ENCODE data around the gene IL27RA.
A peak's percentile ranks its signal among the peaks of the same experiment; 100 is the strongest.

Gene IL27RA

GRCh38 chr19:13997631-13997962 lies 34.0 kb upstream of the IL27RA start:
- Histone ChIP-seq H3K18ac (ENCODE audit: low read length) (no peak overlapping the region), H3K4me3 (ENCODE audit: low read depth, low read length) (no peak overlapping the region), H3K27me3 (ENCODE audit: insufficient read depth, low read length) (no peaks in the 10 kb centered on the region), H3K79me1 (ENCODE audit: low read length) (no peaks in the 10 kb centered on the region), H4K91ac (ENCODE audit: low read depth, low read length) (no peak overlapping the region), H3K4ac (ENCODE audit: low read depth, low read length) (no peak overlapping the region), H3K79me2 (ENCODE audit: control insufficient read depth, insufficient read depth, low read length, poor library complexity) (no peaks in the 10 kb centered on the region), H3K4me2 (ENCODE audit: low read length) (no peak overlapping the region), H2BK12ac (ENCODE audit: low read length) (no peak overlapping the region), H2BK120ac (ENCODE audit: insufficient read depth, low read length, poor library complexity) (no peak overlapping the region), H3K4me1 (ENCODE audit: control insufficient read depth in 1 of 2, insufficient read depth in 2 of 2, low read length in 2 of 2) (peaks cover 4 to 11% of the 10 kb centered on the region in 2 experiments), H3K9me3 (ENCODE audit: insufficient read depth, low read depth, low read length) (peaks cover 2% of the 10 kb centered on the region), H3K9ac (ENCODE audit: low read length) (no peak overlapping the region), H3K23ac (ENCODE audit: low read length) (no peak overlapping the region), H4K8ac (ENCODE audit: low read depth, low read length) (no peak overlapping the region), H2AK5ac (ENCODE audit: low read length) (no peak overlapping the region), H2BK5ac (ENCODE audit: low read depth, low read length, poor library complexity) (no peak overlapping the region), H3K36me3 (ENCODE audit: control insufficient read depth in 1 of 2, insufficient read depth in 2 of 2, low read length in 2 of 2) (peaks cover 8 to 15% of the 10 kb centered on the region in 2 experiments), H2AFZ (ENCODE audit: insufficient read depth, low read length, poor library complexity) (no peak overlapping the region), H4K12ac (ENCODE audit: low read depth, low read length) (no peak overlapping the region), H3K27ac (ENCODE audit: low read depth, low read length) (no peak overlapping the region), H3K14ac (ENCODE audit: low read length) (no peak overlapping the region)
- no CpG with 5 or more reads among the region's 6 CpGs for WGBS (ENCODE audit: extremely low coverage, insufficient coverage, insufficient read length)
- no peak for DNase-seq

DNA sequence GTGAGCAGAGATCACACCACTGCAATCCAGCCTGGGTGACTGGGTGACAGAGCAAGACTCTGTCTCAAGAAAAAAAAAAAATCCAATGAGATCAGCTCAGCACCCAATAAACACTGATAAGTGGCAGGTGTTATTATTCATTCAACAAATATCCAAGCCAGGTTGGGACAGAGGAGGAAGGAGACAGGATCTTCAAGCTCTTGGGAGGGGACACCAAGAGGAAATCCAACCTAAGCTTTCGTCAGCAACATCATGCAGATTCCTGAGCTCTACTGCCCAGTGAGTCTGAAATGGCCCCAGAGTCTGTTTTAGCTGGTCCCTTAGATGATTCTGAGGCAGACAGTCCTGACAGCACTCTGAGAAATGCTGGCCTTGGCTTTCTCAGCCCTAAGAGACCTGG lies 33.1 kb upstream of the IL27RA start:
- H4K91ac ChIP-seq (ENCODE audit: low read depth, low read length), result no peak overlapping the region
- peaks cover 4 to 11% of the 10 kb centered on the region in 2 experiments for H3K4me1 ChIP-seq (ENCODE audit: control insufficient read depth in 1 of 2, insufficient read depth in 2 of 2, low read length in 2 of 2)
- H3K27ac ChIP-seq (ENCODE audit: low read depth, low read length), result no peak overlapping the region
- peaks cover 4 to 10% of the 10 kb centered on the region in 2 experiments for H3K36me3 ChIP-seq (ENCODE audit: control insufficient read depth in 1 of 2, insufficient read depth in 2 of 2, low read length in 2 of 2)
- H2AFZ ChIP-seq (ENCODE audit: insufficient read depth, low read length, poor library complexity), result no peak overlapping the region
- no peak overlapping the region for H2BK12ac ChIP-seq (ENCODE audit: low read length)
- no peak overlapping the region for H2BK5ac ChIP-seq (ENCODE audit: low read depth, low read length, poor library complexity)
- H3K79me1 ChIP-seq (ENCODE audit: low read length), result no peaks in the 10 kb centered on the region
- no peak overlapping the region for H3K4ac ChIP-seq (ENCODE audit: low read depth, low read length)
- H2BK120ac ChIP-seq (ENCODE audit: insufficient read depth, low read length, poor library complexity), result no peak overlapping the region
- H3K9ac ChIP-seq (ENCODE audit: low read length), result no peak overlapping the region
- H4K12ac ChIP-seq (ENCODE audit: low read depth, low read length), result no peak overlapping the region
- DNase-seq, result peak; percentile 71 to 87
- H3K4me2 ChIP-seq (ENCODE audit: low read length), result no peak overlapping the region
- H3K79me2 ChIP-seq (ENCODE audit: control insufficient read depth, insufficient read depth, low read length, poor library complexity), result no peaks in the 10 kb centered on the region
- no peaks in the 10 kb centered on the region for H3K27me3 ChIP-seq (ENCODE audit: insufficient read depth, low read length)
- no peak overlapping the region for H3K14ac ChIP-seq (ENCODE audit: low read length)
- H3K18ac ChIP-seq (ENCODE audit: low read length), result no peak overlapping the region
- no peak overlapping the region for H3K4me3 ChIP-seq (ENCODE audit: low read depth, low read length)
- no peak overlapping the region for H4K8ac ChIP-seq (ENCODE audit: low read depth, low read length)
- WGBS (ENCODE audit: extremely low coverage, insufficient coverage, insufficient read length), result no CpG with 5 or more reads among the region's 1 CpG
- H3K9me3 ChIP-seq (ENCODE audit: insufficient read depth, low read depth, low read length), result peaks cover under 1% of the 10 kb centered on the region
- no peak overlapping the region for H3K23ac ChIP-seq (ENCODE audit: low read length)
- no peak overlapping the region for H2AK5ac ChIP-seq (ENCODE audit: low read length)

- no peak for DNase-seq
- no peaks in the 10 kb centered on the region for H3K9me3 ChIP-seq (ENCODE audit: insufficient read depth, low read depth, low read length)
- no peak overlapping the region for H2AFZ ChIP-seq (ENCODE audit: insufficient read depth, low read length, poor library complexity)
- H4K12ac ChIP-seq (ENCODE audit: low read depth, low read length), result no peak overlapping the region
- no peak overlapping the region for H2BK120ac ChIP-seq (ENCODE audit: insufficient read depth, low read length, poor library complexity)
- H3K36me3 ChIP-seq (ENCODE audit: control insufficient read depth in 1 of 2, insufficient read depth in 2 of 2, low read length in 2 of 2), result peaks cover 4 to 9% of the 10 kb centered on the region in 2 experiments
- H2AK5ac ChIP-seq (ENCODE audit: low read length), result no peak overlapping the region
- no peak overlapping the region for H3K14ac ChIP-seq (ENCODE audit: low read length)
- H3K23ac ChIP-seq (ENCODE audit: low read length), result no peak overlapping the region
- H3K4me2 ChIP-seq (ENCODE audit: low read length), result no peak overlapping the region
- no peak overlapping the region for H4K91ac ChIP-seq (ENCODE audit: low read depth, low read length)
- H3K79me2 ChIP-seq (ENCODE audit: control insufficient read depth, insufficient read depth, low read length, poor library complexity), result no peaks in the 10 kb centered on the region
- H3K79me1 ChIP-seq (ENCODE audit: low read length), result no peaks in the 10 kb centered on the region
- no peak overlapping the region for H3K27ac ChIP-seq (ENCODE audit: low read depth, low read length)
- no peak overlapping the region for H2BK12ac ChIP-seq (ENCODE audit: low read length)
- no peak overlapping the region for H2BK5ac ChIP-seq (ENCODE audit: low read depth, low read length, poor library complexity)
- H3K4me3 ChIP-seq (ENCODE audit: low read depth, low read length), result no peak overlapping the region
- no peak overlapping the region for H3K9ac ChIP-seq (ENCODE audit: low read length)
- no CpG with 5 or more reads among the region's 3 CpGs for WGBS (ENCODE audit: extremely low coverage, insufficient coverage, insufficient read length)
- no peaks in the 10 kb centered on the region for H3K27me3 ChIP-seq (ENCODE audit: insufficient read depth, low read length)
- H3K18ac ChIP-seq (ENCODE audit: low read length), result no peak overlapping the region
- no peak overlapping the region for H4K8ac ChIP-seq (ENCODE audit: low read depth, low read length)
- H3K4me1 ChIP-seq (ENCODE audit: control insufficient read depth in 1 of 2, insufficient read depth in 2 of 2, low read length in 2 of 2), result peaks cover 4 to 11% of the 10 kb centered on the region in 2 experiments
- no peak overlapping the region for H3K4ac ChIP-seq (ENCODE audit: low read depth, low read length)
Observed at GRCh38 chr19:13999085-13999484, 32.5 kb upstream of the IL27RA start.

- Histone ChIP-seq H3K23ac (ENCODE audit: low read length) (no peak overlapping the region), H3K14ac (ENCODE audit: low read length) (no peak overlapping the region), H3K27ac (ENCODE audit: low read depth, low read length) (peak overlapping the region; percentile 34), H3K4me2 (ENCODE audit: low read length) (no peak overlapping the region), H2AFZ (ENCODE audit: insufficient read depth, low read length, poor library complexity) (no peak overlapping the region), H3K18ac (ENCODE audit: low read length) (no peak overlapping the region), H4K12ac (ENCODE audit: low read depth, low read length) (no peak overlapping the region), H2BK12ac (ENCODE audit: low read length) (no peak overlapping the region), H3K4me3 (ENCODE audit: low read depth, low read length) (no peak overlapping the region), H3K4ac (ENCODE audit: low read depth, low read length) (no peak overlapping the region), H3K4me1 (ENCODE audit: control insufficient read depth in 1 of 2, insufficient read depth in 2 of 2, low read length in 2 of 2) (peaks cover 4 to 13% of the 10 kb centered on the region in 2 experiments), H3K9ac (ENCODE audit: low read length) (no peak overlapping the region), H3K27me3 (ENCODE audit: insufficient read depth, low read length) (no peaks in the 10 kb centered on the region), H3K79me2 (ENCODE audit: control insufficient read depth, insufficient read depth, low read length, poor library complexity) (no peaks in the 10 kb centered on the region), H2AK5ac (ENCODE audit: low read length) (no peak overlapping the region), H4K91ac (ENCODE audit: low read depth, low read length) (no peak overlapping the region), H3K79me1 (ENCODE audit: low read length) (peaks cover under 1% of the 10 kb centered on the region), H4K8ac (ENCODE audit: low read depth, low read length) (no peak overlapping the region), H3K9me3 (ENCODE audit: insufficient read depth, low read depth, low read length) (peaks cover 2% of the 10 kb centered on the region), H3K36me3 (ENCODE audit: control insufficient read depth in 1 of 2, insufficient read depth in 2 of 2, low read length in 2 of 2) (peaks cover 0 to 7% of the 10 kb centered on the region in 2 experiments), H2BK5ac (ENCODE audit: low read depth, low read length, poor library complexity) (no peak overlapping the region), H2BK120ac (ENCODE audit: insufficient read depth, low read length, poor library complexity) (peak overlapping the region; percentile 25)
- no CpG with 5 or more reads among the region's 13 CpGs for WGBS (ENCODE audit: extremely low coverage, insufficient coverage, insufficient read length)
- peak; percentile 73 to 89 for DNase-seq
Observed at GRCh38 chr19:14000691-14001375, 30.7 kb upstream of the IL27RA start.
